HCT116 (cell line): ENCODE measurements around the gene CXorf65. TPM values are rescaled to one million over a fixed set of nuclear protein-coding genes. Genes with fewer than 3 reads are reported as not detected.

Experiments
- ATAC-seq: fragments of 200-7000 bp; cut with Tn5 transposase; 2 replicates; pipeline ENCODE4 v1.9.1; 2020; ENCODE audit warnings: mild to moderate bottlenecking, moderate library complexity
- BruUV-seq: library from RNA; stranded (reverse); fragments of 400-500 nt; replicated peaks from 2 replicates; lab custom pipeline; 2021; lab: Mats Ljungman, UMichigan
- CTCF ChIA-PET: fragments of 300-600 bp; sonication (Branson Sonifier 250); formaldehyde crosslinking; loops from one replicate; lab custom pipeline; 2021; ENCODE audit warnings: antibody characterized with exemption; lab: Charles Lee
- POLR2A ChIA-PET: fragments of 300-600, 350-600 bp; sonication (Branson Sonifier 250); formaldehyde crosslinking; loops from one replicate; lab custom pipeline; 2021; ENCODE audit warnings: antibody characterized with exemption; lab: Charles Lee
- RAD21 ChIA-PET, 2 experiments: fragments of 300-600 bp; sonication (Branson Sonifier 250); formaldehyde crosslinking; loops; one replicate each; lab custom pipeline; 2023; ENCODE audit warnings: low total read pairs in 2 of 2; ENCODE audit not compliant: uncharacterized antibody in 2 of 2, unreplicated experiment in 2 of 2, low non-redundant PET in 1 of 2; lab: Charles Lee
- DNase-seq: peaks from one replicate; pipeline ENCODE4 v3.0.0-alpha.2; 2010; ENCODE audit warnings: low read depth, low spot score
- H2AFZ ChIP-seq: fragments of 200-600 bp; shearing (Covaris generic), sonication (generic); 2 replicates; pipeline ENCODE4 v1.6.1; 2017; ENCODE audit warnings: low read depth, mixed run types, mixed read lengths, antibody characterized with exemption, low read length; ENCODE audit not compliant: poor library complexity, severe bottlenecking
- H3K27ac ChIP-seq: 2 replicates; pipeline ENCODE4 v1.5.1; 2012; ENCODE audit warnings: low read depth, low read length
- H3K27me3 ChIP-seq: fragments of 200-600 bp; sonication (generic); 2 replicates; pipeline ENCODE4 v1.6.1; 2016; ENCODE audit warnings: mixed run types, low read length, mixed read lengths; ENCODE audit not compliant: insufficient read depth
- H3K36me3 ChIP-seq, 2 experiments: fragments of 200-500 bp in 1 of 2; fragments of 200-600 bp in 1 of 2; sonication (Bioruptor generic) in 1 of 2; sonication (generic) in 1 of 2; 2 replicates each; pipeline versions ENCODE4 v1.5.1 to v1.6.1; 2014 to 2016; ENCODE audit warnings: low read length in 2 of 2, inconsistent platforms in 1 of 2, mixed read lengths in 1 of 2, mixed run types in 1 of 2; ENCODE audit not compliant: insufficient read depth in 2 of 2, control insufficient read depth in 1 of 2
- H3K4me1 ChIP-seq, 2 experiments: fragments of 200-600 bp in 1 of 2; sonication (generic) in 1 of 2; 2 replicates each; pipeline versions ENCODE4 v1.5.1 to v1.6.1; 2012 to 2017; ENCODE audit warnings: low read length in 2 of 2, inconsistent platforms in 1 of 2, mild to moderate bottlenecking in 1 of 2, mixed read lengths in 1 of 2, mixed run types in 1 of 2, moderate library complexity in 1 of 2; ENCODE audit not compliant: insufficient read depth in 2 of 2, control insufficient read depth in 1 of 2
- H3K4me2 ChIP-seq: fragments of 200-600 bp; sonication (generic); 2 replicates; pipeline ENCODE4 v1.6.1; 2017; ENCODE audit warnings: mixed run types, low read length, mixed read lengths
- H3K4me3 ChIP-seq, 2 experiments: fragments of 200-600 bp in 1 of 2; sonication (generic) in 1 of 2; replicated peaks in 1 of 2; 2 replicates each; pipeline ENCODE4 v1.5.1; 2011 to 2016; ENCODE audit warnings: low read length in 2 of 2, control low read depth in 1 of 2, low read depth in 1 of 2, mild to moderate bottlenecking in 1 of 2, mixed read lengths in 1 of 2, mixed run types in 1 of 2
- H3K79me2 ChIP-seq: fragments of 200-600 bp; sonication (generic); 2 replicates; pipeline ENCODE4 v1.6.1; 2017; ENCODE audit warnings: mild to moderate bottlenecking, mixed run types, low read length, moderate library complexity, mixed read lengths; ENCODE audit not compliant: insufficient read depth
- H3K9ac ChIP-seq: fragments of 200-600 bp; sonication (generic); 2 replicates; pipeline ENCODE4 v1.6.1; 2016; ENCODE audit warnings: low read length, mixed read lengths
- H3K9me2 ChIP-seq: fragments of 200-600 bp; sonication (generic), shearing (Covaris generic); 2 replicates; pipeline ENCODE4 v1.6.1; 2017; ENCODE audit warnings: mixed run types, mild to moderate bottlenecking, moderate library complexity; ENCODE audit not compliant: insufficient read depth
- H3K9me3 ChIP-seq, 2 experiments: fragments of 200-500 bp in 1 of 2; fragments of 200-600 bp in 1 of 2; sonication (Bioruptor generic) in 1 of 2; sonication (generic) in 1 of 2; 2 replicates each; pipeline ENCODE4 v1.6.1; 2014 to 2017; ENCODE audit warnings: low read length in 2 of 2, mixed read lengths in 2 of 2, inconsistent platforms in 1 of 2, low read depth in 1 of 2, mild to moderate bottlenecking in 1 of 2, mixed run types in 1 of 2, moderate library complexity in 1 of 2; ENCODE audit not compliant: control insufficient read depth in 1 of 2, insufficient read depth in 1 of 2
- H4K20me1 ChIP-seq: fragments of 200-600 bp; sonication (generic), shearing (Covaris generic); 2 replicates; pipeline ENCODE4 v1.6.1; 2017; ENCODE audit warnings: mixed run types, mild to moderate bottlenecking, moderate library complexity; ENCODE audit not compliant: insufficient read depth
- CEBPB ChIP-seq: IDR thresholded peaks from 2 replicates; pipeline ENCODE4 v1.6.1; 2012; ENCODE audit warnings: low read depth
- CTCF ChIP-seq, 3 experiments: fragments of 200-600 bp in 1 of 3; sonication (generic) in 1 of 3; IDR thresholded peaks in 2 of 3; conservative IDR thresholded peaks in 1 of 3; 2 replicates each; pipeline ENCODE4 v1.5.1; 2012 to 2017; ENCODE audit warnings: low read depth in 2 of 3, low read length in 2 of 3, antibody characterized with exemption in 1 of 3, borderline replicate concordance in 1 of 3, control low read depth in 1 of 3, mild to moderate bottlenecking in 1 of 3, mixed read lengths in 1 of 3, mixed run types in 1 of 3, moderate library complexity in 1 of 3; ENCODE audit not compliant: insufficient read depth in 1 of 3
- EGR1 ChIP-seq: IDR thresholded peaks from 2 replicates; pipeline ENCODE4 v1.6.1; 2012; ENCODE audit warnings: low read depth
- ELF1 ChIP-seq: IDR thresholded peaks from 2 replicates; pipeline ENCODE4 v1.6.1; 2012; ENCODE audit warnings: low read depth, borderline replicate concordance
- MAX ChIP-seq: IDR thresholded peaks from 2 replicates; pipeline ENCODE4 v1.6.1; 2012
- REST ChIP-seq: IDR thresholded peaks from 2 replicates; pipeline ENCODE4 v1.6.1; 2012; ENCODE audit warnings: low read depth
- SIN3A ChIP-seq: IDR thresholded peaks from 2 replicates; pipeline ENCODE4 v1.6.1; 2012; ENCODE audit warnings: low read depth
- SRF ChIP-seq: IDR thresholded peaks from 2 replicates; pipeline ENCODE4 v1.6.1; 2012; ENCODE audit warnings: low read depth
- ZFX ChIP-seq: fragments of 450-650 bp; IDR thresholded peaks from 2 replicates; pipeline ENCODE4 v1.6.1; 2017
- intact Hi-C: fragments of 100-400 bp; cut with micrococcal nuclease; formaldehyde crosslinking; loops from 2 replicates; pipeline ENCODE4 v1.10.0; 2022
- total RNA-seq: library from RNA; stranded (reverse); gene quantifications from one replicate; pipeline ENCODE4 v1.2.1, GENCODE V29; 2021; ENCODE audit not compliant: unreplicated experiment

Gene CXorf65
- total RNA-seq, 1 experiment from 2014 or later, result not detected

- no peaks in the 10 kb centered on the region for H3K27me3 ChIP-seq
- no peaks in the 10 kb centered on the region for H4K20me1 ChIP-seq
- DNase-seq (no peak), ATAC-seq (no peak)
- no peaks in the 10 kb centered on the region for H3K79me2 ChIP-seq
- ChIA-PET CTCF (no interaction called here), RAD21 (no interaction called here), POLR2A (no interaction called here)
- TF ChIP-seq ELF1 (no peak), MAX (no peak), EGR1 (no peak), REST (no peak), SRF (no peak), CEBPB (no peak), ZFX (no peak), CTCF (IDR thresholded peaks at IDR 0.05 in 2 of 3, conservative IDR thresholded peaks at IDR 0.05 in 1 of 3; ENCODE audit: borderline replicate concordance in 1 of 3, insufficient read depth in 1 of 3, low read depth in 2 of 3, low read length in 2 of 3) (no peak), SIN3A (no peak)
- H3K9ac ChIP-seq, result no peak overlapping the region
- H3K9me3 ChIP-seq, result no peaks in the 10 kb centered on the region
- no TSS peak for BruUV-seq
- H3K9me2 ChIP-seq, result no peaks in the 10 kb centered on the region
- no peaks in the 10 kb centered on the region for H3K4me1 ChIP-seq
- H2AFZ ChIP-seq, result no peak overlapping the region
- no peak overlapping the region for H3K4me3 ChIP-seq
- no peaks in the 10 kb centered on the region for H3K36me3 ChIP-seq
- intact Hi-C loops, result no loop called here
- H3K27ac ChIP-seq, result no peak overlapping the region
- no peak overlapping the region for H3K4me2 ChIP-seq
Observed at GRCh38 chrX:71082822-71083221, 23.7 kb downstream of the CXorf65 start.
